GM19468 (cell line): ENCODE data around the gene UFSP1.
"Not testable (repeated sequence)": the region's sequence is repeated elsewhere in the genome, so short reads cannot be mapped to it uniquely, and the experiment has no call there.

Source experiments
- ATAC-seq: cut with Tn5 transposase; IDR thresholded peaks from one replicate; pipeline ENCODE4 v1.9.1; 2021; ENCODE audit warnings: mild to moderate bottlenecking, moderate library complexity, moderate number of reproducible peaks; ENCODE audit not compliant: unreplicated experiment; ENCODE audit errors: extremely low read depth

UFSP1 gene

GRCh38 chr7:100863406-100863950 is 26.0 kb downstream of the UFSP1 start:
- no peak for ATAC-seq

- no peak for ATAC-seq
Measured at GRCh38 chr7:100861616-100861985, 27.9 kb downstream of the UFSP1 start.

DNA sequence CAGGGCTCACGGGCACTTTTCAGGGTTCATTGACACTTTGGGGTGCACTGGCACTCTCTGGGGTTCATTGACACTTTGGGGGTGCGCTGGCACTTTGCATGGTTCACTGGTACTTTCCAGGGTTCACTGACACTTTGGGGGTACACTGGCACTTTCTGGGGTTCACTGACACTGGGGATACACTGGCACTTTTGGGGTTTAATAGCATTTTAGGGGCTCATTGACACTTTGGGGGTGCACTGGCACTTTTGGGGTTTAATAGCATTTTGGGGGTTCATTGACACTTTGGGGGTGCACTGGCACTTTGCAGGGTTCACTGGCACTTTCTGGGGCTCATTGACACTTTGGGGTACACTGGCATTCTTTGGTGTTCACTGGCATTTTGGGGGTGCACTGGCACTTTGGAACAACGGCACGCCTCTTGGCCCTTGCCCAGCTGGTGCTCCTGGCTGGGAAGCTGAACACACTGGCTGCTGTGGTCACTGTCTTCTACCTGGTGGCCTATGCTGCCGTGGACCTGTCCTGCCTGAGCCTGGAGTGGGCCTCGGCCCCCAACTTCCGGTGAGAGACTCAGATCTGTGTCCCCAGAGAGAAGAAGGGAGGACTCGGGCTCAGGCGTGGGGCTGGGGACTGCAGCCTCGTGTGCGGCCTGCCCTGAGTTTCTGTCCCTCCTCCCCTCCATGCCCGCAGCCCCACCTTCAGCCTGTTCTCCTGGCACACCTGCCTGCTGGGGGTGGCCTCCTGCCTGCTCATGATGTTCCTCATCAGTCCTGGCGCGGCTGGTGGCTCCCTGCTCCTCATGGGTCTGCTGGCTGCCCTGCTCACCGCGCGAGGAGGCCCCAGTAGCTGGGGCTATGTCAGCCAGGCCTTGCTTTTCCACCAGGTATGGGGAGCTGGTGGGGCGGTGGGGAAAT is 28.6 kb downstream of the UFSP1 start:
- no peak for ATAC-seq

DNA sequence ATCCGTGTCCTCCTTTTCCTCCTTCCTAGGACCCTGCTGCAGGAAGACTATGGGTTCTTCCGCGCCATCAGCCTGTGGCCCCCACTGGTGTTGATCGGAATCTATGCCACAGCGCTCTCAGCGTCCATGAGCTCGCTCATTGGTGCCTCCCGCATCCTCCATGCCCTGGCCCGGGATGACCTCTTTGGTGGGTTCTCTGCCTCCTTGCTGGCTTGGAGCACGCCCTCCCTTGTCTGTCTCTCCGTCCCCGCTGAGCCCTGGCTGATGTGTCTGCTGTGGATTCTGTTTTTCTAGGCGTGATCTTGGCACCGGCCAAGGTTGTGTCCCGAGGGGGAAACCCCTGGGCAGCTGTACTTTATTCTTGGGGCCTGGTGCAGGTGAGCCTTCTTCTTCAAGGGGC is 29.7 kb downstream of the UFSP1 start:
- no peak for ATAC-seq

GRCh38 chr7:100856871-100857282 is 32.6 kb downstream of the UFSP1 start:
- no peak for ATAC-seq

- ATAC-seq, result no peak
Measured at GRCh38 chr7:100855515-100855914, 34.0 kb downstream of the UFSP1 start.

DNA sequence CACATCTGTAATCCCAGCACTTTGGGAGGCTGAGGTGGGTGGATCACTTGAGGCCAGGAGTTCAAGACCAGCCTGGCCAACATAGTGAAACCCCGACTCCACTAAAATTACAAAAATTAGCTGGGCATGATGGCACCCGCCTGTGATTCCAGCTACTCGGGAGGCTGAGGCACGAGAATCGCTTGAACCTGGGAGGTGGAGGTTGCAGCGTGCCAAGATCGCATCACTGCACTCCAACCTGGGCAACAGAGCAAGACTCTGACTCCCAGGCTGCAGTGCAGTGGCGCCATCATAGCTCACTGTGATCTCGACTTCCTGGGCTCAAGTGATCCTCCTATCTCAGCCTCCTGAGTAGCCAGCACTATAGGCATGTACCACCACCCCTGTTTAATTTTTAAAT is 34.6 kb downstream of the UFSP1 start:
- ATAC-seq, result not testable (repeated sequence)

- no peak for ATAC-seq
Measured at GRCh38 chr7:100854146-100854895, 35.2 kb downstream of the UFSP1 start.

DNA sequence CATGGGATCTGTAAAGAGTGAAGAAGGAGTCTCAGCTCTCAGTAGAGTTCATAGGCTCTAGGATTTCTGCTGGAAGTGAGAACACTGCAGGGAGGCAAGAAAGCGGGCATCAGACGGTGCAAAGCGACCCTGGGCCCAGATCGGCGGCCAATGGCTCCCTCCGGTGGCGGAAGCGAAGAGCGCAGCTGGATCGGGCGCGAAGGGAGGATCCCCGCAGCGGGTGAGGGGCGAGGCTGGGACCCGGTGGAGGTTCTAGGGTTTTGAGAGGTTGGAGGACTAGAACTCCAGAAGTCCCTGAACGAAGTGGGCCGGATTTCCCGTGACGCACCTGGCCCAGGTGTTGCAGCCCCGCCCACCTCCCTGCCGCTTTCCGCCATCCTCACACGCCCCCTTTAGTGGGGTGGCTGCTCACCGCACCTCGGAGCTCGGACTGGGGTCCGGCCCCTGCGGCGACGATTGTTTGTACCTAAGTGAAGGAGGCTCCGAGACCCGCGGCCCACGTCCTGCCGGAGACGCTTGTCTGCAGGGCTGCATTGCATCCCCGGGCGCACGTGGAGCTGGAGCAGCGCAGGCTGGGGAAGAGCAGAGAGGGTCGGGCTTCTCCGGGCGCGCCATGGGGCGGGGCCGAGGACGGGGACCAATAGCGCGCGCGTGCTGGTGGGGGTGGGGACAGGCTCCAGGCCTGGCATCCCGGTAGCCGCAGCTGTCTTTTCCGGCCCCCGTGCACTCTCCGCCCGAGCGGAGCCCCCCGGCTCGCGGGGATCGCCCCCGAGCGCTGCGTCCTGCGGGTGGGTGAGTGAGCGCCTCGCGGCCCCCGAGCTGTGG is 37.3 kb downstream of the UFSP1 start, which contains the start of gene SLC12A9:
Gene SLC12A9, plus strand, starts transcription at position 666 of the 825 bp plus-strand sequence. CDS start 1,485 bp downstream, outside the sequence.
- no peak for ATAC-seq

DNA sequence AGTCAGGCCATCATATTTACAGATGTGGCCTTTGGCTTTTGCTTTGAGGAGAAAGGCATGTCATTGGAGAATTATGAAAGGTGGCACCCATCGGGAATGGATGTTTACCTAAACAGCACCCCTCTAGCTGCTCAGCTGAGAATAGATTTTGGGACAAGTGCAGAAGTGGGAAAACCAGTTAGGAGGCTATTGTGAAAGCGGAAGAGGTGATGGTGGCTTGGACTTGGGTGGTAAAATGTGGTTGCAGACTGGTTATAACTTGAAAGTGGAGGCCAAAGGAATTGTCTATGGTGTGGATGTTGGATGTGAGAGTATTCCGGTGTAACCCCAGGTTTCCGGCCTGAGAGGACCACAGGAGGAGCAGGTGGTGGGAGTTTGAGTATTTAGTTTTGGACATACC is 42.2 kb downstream of the UFSP1 start:
- no peak for ATAC-seq

- no peak for ATAC-seq
Measured at GRCh38 chr7:100840470-100841100, 48.9 kb downstream of the UFSP1 start.

GRCh38 chr7:100839361-100839760 is 50.2 kb downstream of the UFSP1 start:
- no peak for ATAC-seq
